GM12891 (cell line): ENCODE data around the gene HOXA11.
A peak's percentile ranks its signal among the peaks of the same experiment; 100 is the strongest.

Experiments used
- DNase-seq: peaks from one replicate; pipeline ENCODE4 v3.0.0; 2011; ENCODE audit warnings: low spot score; ENCODE audit not compliant: insufficient read length
- FAIRE-seq: peaks from 2 replicates; lab custom pipeline; 2011; peaks lifted over from hg19 to GRCh38; lab: Jason Lieb, UNC
- PAX5 ChIP-seq: IDR thresholded peaks from 2 replicates; pipeline ENCODE4 v1.6.1; 2011; ENCODE audit warnings: low read length, moderate library complexity, mild to moderate bottlenecking; ENCODE audit not compliant: insufficient read depth, severe bottlenecking
- POLR2A ChIP-seq: IDR thresholded peaks from 2 replicates; pipeline ENCODE4 v1.6.1; 2011; ENCODE audit warnings: low read depth, low read length, control low read depth
- POLR2AphosphoS5 ChIP-seq: IDR thresholded peaks from 2 replicates; pipeline ENCODE4 v1.6.1; 2011; ENCODE audit warnings: low read depth, low read length, control low read depth
- POU2F2 ChIP-seq: IDR thresholded peaks from 2 replicates; pipeline ENCODE4 v1.6.1; 2011; ENCODE audit warnings: low read depth, mild to moderate bottlenecking, control low read depth, low read length, moderate library complexity
- SPI1 ChIP-seq: IDR thresholded peaks from 2 replicates; pipeline ENCODE4 v1.6.1; 2011; ENCODE audit warnings: low read depth, low read length, control low read depth
- TAF1 ChIP-seq: IDR thresholded peaks from 2 replicates; pipeline ENCODE4 v1.6.1; 2011; ENCODE audit warnings: low read depth, low read length, control low read depth

The HOXA11 gene

GRCh38 chr7:27151931-27152815, 32.9 kb downstream of the HOXA11 start, which contains the start of gene HOXA3:
Gene HOXA3, minus strand, starts transcription at chr7:27152583. Its CDS starts 41,943 bp downstream, at chr7:27110640.
- FAIRE-seq, result no peak
- no peak for DNase-seq
- TF ChIP-seq POLR2AphosphoS5 (no peak), POU2F2 (no peak)

- DNase-seq, result no peak
- no peak for TF ChIP-seq TAF1
- TF ChIP-seq PAX5, result no peak
- TF ChIP-seq POLR2AphosphoS5, result no peak
- no peak for TF ChIP-seq POLR2A
- no peak for TF ChIP-seq SPI1
- TF ChIP-seq POU2F2, result no peak
- FAIRE-seq, result no peak
These were observed 33.6 kb downstream of the HOXA11 start for GRCh38 chr7:27151341-27151930.

- FAIRE-seq (peak; percentile 88), DNase-seq (peak; percentile 86)
These were observed 34.3 kb downstream of the HOXA11 start for GRCh38 chr7:27150568-27151340.

GRCh38 chr7:27149842-27150567, 35.0 kb downstream of the HOXA11 start:
- FAIRE-seq (no peak), DNase-seq (no peak)
- TF ChIP-seq PAX5 (no peak), POU2F2 (no peak), POLR2A (no peak), POLR2AphosphoS5 (no peak)

More at GRCh38 chr7:27150568-27151340, 34.3 kb downstream of the HOXA11 start:
- TF ChIP-seq POU2F2 (peak; percentile 59; the same call in 1 of the 2 replicates), POLR2A (no peak)

DNA sequence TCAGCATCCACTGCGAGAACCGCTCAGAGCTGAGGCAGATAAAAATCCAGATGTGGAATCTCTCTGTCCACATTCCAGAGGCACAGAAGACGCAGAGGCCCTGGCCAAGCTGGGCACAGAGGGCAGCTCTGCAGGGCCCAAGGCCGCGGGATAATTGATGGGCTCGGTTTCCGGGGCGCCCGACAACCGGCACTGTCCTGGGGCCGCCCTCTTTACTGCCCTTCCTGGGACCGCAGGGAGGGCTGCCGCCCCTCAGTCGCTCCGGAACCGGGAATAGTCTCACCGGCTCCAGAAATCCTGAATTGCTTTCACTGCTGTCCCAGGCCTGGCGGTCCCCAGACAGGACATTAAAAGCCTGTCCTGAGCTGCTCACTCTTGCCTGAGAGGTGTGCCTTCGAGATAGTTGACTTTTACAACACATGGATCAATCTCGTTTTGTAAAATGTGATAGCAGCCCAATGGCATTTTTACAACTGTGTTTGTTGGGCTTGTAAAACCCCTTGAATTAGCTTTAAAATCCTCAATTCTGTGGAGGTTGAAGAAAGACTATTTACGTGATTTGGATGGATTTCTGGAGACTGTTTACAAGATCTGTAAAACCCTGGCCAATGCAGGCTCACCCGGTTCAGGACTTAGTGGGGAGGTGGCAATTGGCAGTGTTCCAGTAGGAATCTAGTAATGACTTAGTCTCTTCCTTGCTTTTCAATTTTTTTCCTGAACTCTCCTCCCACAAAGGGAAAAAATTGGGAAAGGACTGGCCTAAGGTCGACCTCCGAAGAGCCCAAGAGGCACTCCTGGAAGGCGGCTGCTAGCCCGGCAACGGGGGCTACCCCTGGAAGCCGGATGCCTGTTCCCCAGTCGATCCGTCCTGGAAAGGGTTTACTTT, 36.0 kb downstream of the HOXA11 start:
- no peak for TF ChIP-seq SPI1
- FAIRE-seq, result no peak
- no peak for DNase-seq

GRCh38 chr7:27148031-27148755, 36.8 kb downstream of the HOXA11 start:
- DNase-seq, result no peak
- TF ChIP-seq TAF1 (no peak), POLR2A (no peak), SPI1 (no peak), POLR2AphosphoS5 (no peak), PAX5 (no peak), POU2F2 (no peak)
- FAIRE-seq, result no peak

- no peak for TF ChIP-seq POLR2A
- no peak for TF ChIP-seq PAX5
- TF ChIP-seq POLR2AphosphoS5, result no peak
- TF ChIP-seq POU2F2, result no peak
- TF ChIP-seq TAF1, result no peak
- no peak for TF ChIP-seq SPI1
- DNase-seq, result no peak
- no peak for FAIRE-seq
These were observed 37.6 kb downstream of the HOXA11 start, which contains the start of gene HOXA6 for GRCh38 chr7:27147199-27148030. Gene HOXA6, minus strand, starts transcription at chr7:27147774. Its CDS starts 25 bp downstream, at chr7:27147749.
